Caco-2 (cell line): ENCODE results near the gene PRKAG2. TPM values are rescaled to one million over a fixed set of nuclear protein-coding genes. Genes with fewer than 3 reads are reported as not detected.

Experiments used
- BruUV-seq: library from RNA; stranded (reverse); fragments of 400-500 nt; replicated peaks from 2 replicates; lab custom pipeline; 2021; lab: Mats Ljungman, UMichigan
- CTCF ChIA-PET: fragments of 300-600 bp; sonication (Branson Sonifier 250); formaldehyde crosslinking; loops from one replicate; lab custom pipeline; 2022; ENCODE audit warnings: antibody characterized with exemption; lab: Charles Lee
- POLR2A ChIA-PET: fragments of 300-600 bp; sonication (Branson Sonifier 250); formaldehyde crosslinking; loops from one replicate; lab custom pipeline; 2022; ENCODE audit warnings: antibody characterized with exemption; lab: Charles Lee
- DNase-seq, 2 experiments: peaks; one replicate each; pipeline versions ENCODE4 v3.0.0 to v3.0.0-alpha.2; 2020 to 2022
- H3K27me3 ChIP-seq: replicated peaks from 2 replicates; pipeline ENCODE4 v1.6.0; 2011; ENCODE audit warnings: low read length; ENCODE audit not compliant: control insufficient read depth, insufficient read depth
- H3K36me3 ChIP-seq: 2 replicates; pipeline ENCODE4 v1.5.1; 2011; ENCODE audit warnings: low read length; ENCODE audit not compliant: control insufficient read depth, insufficient read depth
- H3K4me1 ChIP-seq: fragments of 250-450 bp; sonication (Bioruptor Pico); 2 replicates; pipeline ENCODE4 v1.5.1; 2020; ENCODE audit warnings: mild to moderate bottlenecking
- H3K4me3 ChIP-seq: 2 replicates; pipeline ENCODE4 v1.5.1; 2011; ENCODE audit warnings: low read depth, mild to moderate bottlenecking, control low read depth, low read length
- H3K9me3 ChIP-seq: fragments of 250-450 bp; sonication (Bioruptor Pico); 2 replicates; pipeline ENCODE4 v1.5.1; 2020; ENCODE audit warnings: mild to moderate bottlenecking, moderate library complexity
- H3K27ac Mint-ChIP-seq: one replicate; pipeline ENCODE4 v1.8.0; 2022; ENCODE audit warnings: mixed read lengths; ENCODE audit not compliant: unreplicated experiment
- H3K27me3 Mint-ChIP-seq: one replicate; pipeline ENCODE4 v1.8.0; 2022; ENCODE audit warnings: mixed read lengths; ENCODE audit not compliant: insufficient read depth, unreplicated experiment
- H3K36me3 Mint-ChIP-seq: one replicate; pipeline ENCODE4 v1.8.0; 2022; ENCODE audit warnings: mild to moderate bottlenecking, mixed read lengths; ENCODE audit not compliant: insufficient read depth, unreplicated experiment
- H3K4me1 Mint-ChIP-seq: one replicate; pipeline ENCODE4 v1.8.0; 2022; ENCODE audit warnings: low read depth, mixed read lengths; ENCODE audit not compliant: unreplicated experiment
- H3K4me3 Mint-ChIP-seq: one replicate; pipeline ENCODE4 v1.8.0; 2022; ENCODE audit warnings: mild to moderate bottlenecking, moderate library complexity, mixed read lengths; ENCODE audit not compliant: unreplicated experiment
- H3K9me3 Mint-ChIP-seq: one replicate; pipeline ENCODE4 v1.8.0; 2022; ENCODE audit warnings: mixed read lengths; ENCODE audit not compliant: unreplicated experiment
- intact Hi-C: fragments of 100-400 bp; cut with micrococcal nuclease; formaldehyde crosslinking; loops from one replicate; pipeline ENCODE4 v1.10.0; 2022; ENCODE audit not compliant: unreplicated experiment
- total RNA-seq: library from RNA; stranded (reverse); gene quantifications from 2 replicates; pipeline ENCODE4 v1.2.3, GENCODE V29; 2022
- TF ChIP-seq, protein P1 (sequence below), 2 experiments: fragments of 200-600 bp in 1 of 2; IDR thresholded peaks; 1 replicate in 1 of 2; 2 replicates in 1 of 2; pipeline versions ENCODE4 v1.5.1 to v1.8.0; 2011 to 2022; ENCODE audit warnings: antibody characterized with exemption in 1 of 2, control low read depth in 1 of 2, inconsistent platforms in 1 of 2, low read depth in 1 of 2, low read length in 1 of 2, mild to moderate bottlenecking in 1 of 2, moderate library complexity in 1 of 2; ENCODE audit not compliant: insufficient read depth in 1 of 2, severe bottlenecking in 1 of 2, unreplicated experiment in 1 of 2

Gene PRKAG2
- total RNA-seq, 1 experiment from 2014 or later, result 15.9 TPM

DNA sequence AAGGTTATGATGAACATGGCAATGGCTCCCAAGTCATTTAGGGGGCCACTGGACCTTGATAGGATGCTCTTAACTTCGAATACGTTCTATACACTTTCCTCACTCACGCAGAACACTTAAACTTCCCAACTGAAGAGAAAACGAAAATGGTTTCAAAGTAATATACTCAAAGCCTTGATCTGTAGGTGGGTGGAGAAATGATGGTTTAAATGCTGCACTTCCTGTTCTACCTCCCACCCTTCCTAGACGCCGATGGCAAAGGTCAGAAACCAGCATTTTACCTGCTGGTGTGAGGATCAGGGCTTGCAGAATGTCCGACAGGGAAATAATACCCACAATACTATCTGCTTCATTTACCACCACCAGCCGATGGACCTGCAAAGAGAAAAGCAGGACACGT lies 316.7 kb downstream of the PRKAG2 start:
- no peaks in the 10 kb centered on the region for H3K36me3 Mint-ChIP-seq
- Histone ChIP-seq H3K4me3 (no peak overlapping the region), H3K27me3 (no peaks in the 10 kb centered on the region), H3K9me3 (no peaks in the 10 kb centered on the region), H3K4me1 (no peaks in the 10 kb centered on the region), H3K36me3 (no peaks in the 10 kb centered on the region)
- TF ChIP-seq, protein P1, sequence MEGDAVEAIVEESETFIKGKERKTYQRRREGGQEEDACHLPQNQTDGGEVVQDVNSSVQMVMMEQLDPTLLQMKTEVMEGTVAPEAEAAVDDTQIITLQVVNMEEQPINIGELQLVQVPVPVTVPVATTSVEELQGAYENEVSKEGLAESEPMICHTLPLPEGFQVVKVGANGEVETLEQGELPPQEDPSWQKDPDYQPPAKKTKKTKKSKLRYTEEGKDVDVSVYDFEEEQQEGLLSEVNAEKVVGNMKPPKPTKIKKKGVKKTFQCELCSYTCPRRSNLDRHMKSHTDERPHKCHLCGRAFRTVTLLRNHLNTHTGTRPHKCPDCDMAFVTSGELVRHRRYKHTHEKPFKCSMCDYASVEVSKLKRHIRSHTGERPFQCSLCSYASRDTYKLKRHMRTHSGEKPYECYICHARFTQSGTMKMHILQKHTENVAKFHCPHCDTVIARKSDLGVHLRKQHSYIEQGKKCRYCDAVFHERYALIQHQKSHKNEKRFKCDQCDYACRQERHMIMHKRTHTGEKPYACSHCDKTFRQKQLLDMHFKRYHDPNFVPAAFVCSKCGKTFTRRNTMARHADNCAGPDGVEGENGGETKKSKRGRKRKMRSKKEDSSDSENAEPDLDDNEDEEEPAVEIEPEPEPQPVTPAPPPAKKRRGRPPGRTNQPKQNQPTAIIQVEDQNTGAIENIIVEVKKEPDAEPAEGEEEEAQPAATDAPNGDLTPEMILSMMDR (IDR thresholded peaks at IDR 0.05; ENCODE audit: insufficient read depth in 1 of 2, low read depth in 1 of 2, low read length in 1 of 2, severe bottlenecking in 1 of 2, unreplicated experiment in 1 of 2), result no peak
- no TSS peak for BruUV-seq
- H3K27ac Mint-ChIP-seq, result no peak overlapping the region
- intact Hi-C loops, result no loop called here
- no peak for DNase-seq
- H3K4me3 Mint-ChIP-seq, result no peak overlapping the region
- H3K27me3 Mint-ChIP-seq, result no peaks in the 10 kb centered on the region
- ChIA-PET CTCF (no interaction called here), POLR2A (no interaction called here)
- no peaks in the 10 kb centered on the region for H3K4me1 Mint-ChIP-seq
- no peaks in the 10 kb centered on the region for H3K9me3 Mint-ChIP-seq

DNA sequence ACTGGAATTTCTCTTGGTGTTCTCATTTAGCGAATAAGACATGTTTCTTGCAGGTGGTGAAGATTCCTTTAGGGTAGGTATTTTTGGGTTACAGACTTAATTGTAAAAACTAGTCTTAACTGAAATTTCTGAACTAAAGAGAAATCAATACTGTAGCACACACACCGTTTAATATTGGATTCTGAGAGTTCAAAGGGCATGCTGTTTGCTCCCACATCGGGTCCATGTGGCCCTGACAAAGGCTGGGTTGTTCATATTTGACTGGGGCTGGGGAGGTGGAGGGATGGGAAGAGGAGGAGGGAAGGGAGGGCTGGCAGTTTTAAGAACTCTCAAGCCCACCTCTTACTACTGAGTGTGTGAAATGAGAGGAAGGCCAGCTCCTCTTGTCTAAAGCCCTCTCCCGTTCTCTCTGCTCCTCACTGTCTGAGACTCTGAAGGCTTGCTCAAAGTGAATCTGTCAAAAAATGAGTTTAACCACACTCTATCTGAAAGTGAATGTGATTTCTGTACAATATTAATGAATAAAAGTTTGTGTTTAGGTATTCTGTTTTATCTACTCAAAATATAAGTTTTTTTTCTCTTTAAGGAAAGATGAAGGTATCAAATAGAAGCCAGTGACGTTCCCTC lies 317.2 kb downstream of the PRKAG2 start:
- Histone ChIP-seq H3K4me3 (no peak overlapping the region), H3K4me1 (no peaks in the 10 kb centered on the region), H3K9me3 (no peaks in the 10 kb centered on the region), H3K36me3 (no peaks in the 10 kb centered on the region), H3K27me3 (no peaks in the 10 kb centered on the region)
- ChIA-PET POLR2A (no interaction called here), CTCF (no interaction called here)
- H3K36me3 Mint-ChIP-seq, result no peaks in the 10 kb centered on the region
- H3K27ac Mint-ChIP-seq, result no peak overlapping the region
- H3K27me3 Mint-ChIP-seq, result no peaks in the 10 kb centered on the region
- no peak for DNase-seq
- H3K4me1 Mint-ChIP-seq, result no peaks in the 10 kb centered on the region
- no TSS peak for BruUV-seq
- no peak overlapping the region for H3K4me3 Mint-ChIP-seq
- intact Hi-C loops, result no loop called here
- no peaks in the 10 kb centered on the region for H3K9me3 Mint-ChIP-seq
- TF ChIP-seq, protein P1 (IDR thresholded peaks at IDR 0.05; ENCODE audit: insufficient read depth in 1 of 2, low read depth in 1 of 2, low read length in 1 of 2, severe bottlenecking in 1 of 2, unreplicated experiment in 1 of 2), result no peak

DNA sequence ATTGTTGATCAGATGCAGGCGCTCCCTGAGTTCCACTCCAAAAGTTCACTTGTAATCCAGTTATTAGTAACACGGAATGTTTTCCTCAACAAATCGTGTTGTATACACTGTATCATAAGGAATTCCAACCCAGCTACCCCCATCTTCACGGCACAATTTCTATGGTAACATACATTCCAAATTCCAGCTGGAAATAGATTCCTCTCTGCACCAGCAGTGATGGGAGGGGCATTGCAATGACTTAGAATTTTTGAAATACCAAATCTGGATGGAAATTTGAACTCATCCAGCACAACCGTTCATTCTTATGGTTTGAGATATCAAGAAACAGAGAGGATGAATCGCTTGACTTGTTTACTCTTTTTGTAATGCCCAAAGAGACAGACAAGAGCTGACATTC lies 318.3 kb downstream of the PRKAG2 start:
- no peak overlapping the region for H3K27ac Mint-ChIP-seq
- TF ChIP-seq, protein P1 (IDR thresholded peaks at IDR 0.05; ENCODE audit: insufficient read depth in 1 of 2, low read depth in 1 of 2, low read length in 1 of 2, severe bottlenecking in 1 of 2, unreplicated experiment in 1 of 2), result no peak
- no peaks in the 10 kb centered on the region for H3K27me3 Mint-ChIP-seq
- H3K4me1 ChIP-seq, result no peaks in the 10 kb centered on the region
- H3K36me3 ChIP-seq, result no peaks in the 10 kb centered on the region
- POLR2A ChIA-PET, result no interaction called here
- DNase-seq, result no peak
- CTCF ChIA-PET, result no interaction called here
- H3K36me3 Mint-ChIP-seq, result no peaks in the 10 kb centered on the region
- H3K9me3 Mint-ChIP-seq, result no peaks in the 10 kb centered on the region
- H3K4me3 Mint-ChIP-seq, result no peak overlapping the region
- no TSS peak for BruUV-seq
- no peaks in the 10 kb centered on the region for H3K9me3 ChIP-seq
- H3K4me3 ChIP-seq, result no peak overlapping the region
- no peaks in the 10 kb centered on the region for H3K4me1 Mint-ChIP-seq
- no peaks in the 10 kb centered on the region for H3K27me3 ChIP-seq
- intact Hi-C loops, result no loop called here
